HEK293 (cell line): ENCODE data around the gene FKBP9.
"Not testable (repeated sequence)": the region's sequence is repeated elsewhere in the genome, so short reads cannot be mapped to it uniquely, and the experiment has no call there.

ENCODE experiments used
- CTCF ChIA-PET: fragments of 350-600 bp; formaldehyde crosslinking; extraction: SDS; loops from one replicate; lab custom pipeline; 2021; ENCODE audit warnings: antibody characterized with exemption; lab: Yijun Ruan, JAX
- POLR2A ChIA-PET: fragments of 300-600 bp; formaldehyde crosslinking; extraction: SDS; loops from one replicate; lab custom pipeline; 2020; ENCODE audit warnings: antibody characterized with exemption, inconsistent platforms; lab: Yijun Ruan, JAX
- H3K27ac ChIP-seq: fragments of 200-500 bp; sonication (Bioruptor generic); 2 replicates; pipeline ENCODE4 v1.5.1; 2014; ENCODE audit warnings: low read depth, low read length, control low read depth, inconsistent platforms; ENCODE audit errors: extremely low read depth
- H3K36me3 ChIP-seq, 2 experiments: fragments of 200-500 bp in 1 of 2; sonication (Bioruptor generic) in 1 of 2; 1 replicate in 1 of 2; 2 replicates in 1 of 2; pipeline ENCODE4 v1.5.1; 2014 to 2017; ENCODE audit warnings: inconsistent platforms in 2 of 2, low read length in 2 of 2; ENCODE audit not compliant: control insufficient read depth in 2 of 2, insufficient read depth in 1 of 2
- H3K4me1 ChIP-seq: fragments of 200-500 bp; sonication (Bioruptor generic); 2 replicates; pipeline ENCODE4 v1.5.1; 2014; ENCODE audit warnings: mild to moderate bottlenecking, low read length, inconsistent platforms; ENCODE audit not compliant: control insufficient read depth, insufficient read depth
- H3K4me3 ChIP-seq: 2 replicates; pipeline ENCODE4 v1.5.1; 2011; ENCODE audit warnings: low read depth, mild to moderate bottlenecking, control low read depth, low read length, moderate library complexity
- H3K9me3 ChIP-seq: fragments of 200-500 bp; sonication (Bioruptor generic); 2 replicates; pipeline ENCODE4 v1.5.1; 2014; ENCODE audit warnings: low read depth, low read length, inconsistent platforms; ENCODE audit not compliant: control insufficient read depth, insufficient read depth
- EGR2 ChIP-seq: fragments of 450-650 bp; formaldehyde crosslinking; IDR thresholded peaks from 2 replicates; pipeline ENCODE4 v1.5.1; 2016; ENCODE audit warnings: low read depth, missing biosample characterization, missing genetic modification characterization
- GLIS1 ChIP-seq: fragments of 450-650 bp; formaldehyde crosslinking; IDR thresholded peaks from 2 replicates; pipeline ENCODE4 v1.5.1; 2016; ENCODE audit warnings: missing biosample characterization, missing genetic modification characterization
- KLF16 ChIP-seq: fragments of 450-650 bp; formaldehyde crosslinking; IDR thresholded peaks from 2 replicates; pipeline ENCODE4 v1.5.1; 2017; ENCODE audit warnings: missing biosample characterization, missing genetic modification characterization
- KLF17 ChIP-seq: fragments of 450-650 bp; formaldehyde crosslinking; IDR thresholded peaks from 2 replicates; pipeline ENCODE4 v1.5.1; 2016; ENCODE audit warnings: missing biosample characterization, missing genetic modification characterization
- OSR2 ChIP-seq: fragments of 450-650 bp; formaldehyde crosslinking; IDR thresholded peaks from 2 replicates; pipeline ENCODE4 v1.5.1; 2016; ENCODE audit warnings: missing biosample characterization, missing genetic modification characterization
- PRDM10 ChIP-seq: fragments of 450-650 bp; formaldehyde crosslinking; IDR thresholded peaks from 2 replicates; pipeline ENCODE4 v1.5.1; 2016; ENCODE audit warnings: missing biosample characterization, missing genetic modification characterization
- SETDB1 ChIP-seq: IDR thresholded peaks from one replicate; pipeline ENCODE4 v1.6.1; 2017; ENCODE audit warnings: mild to moderate bottlenecking, low read length, moderate library complexity, mixed read lengths; ENCODE audit not compliant: insufficient read length
- SP7 ChIP-seq: fragments of 450-650 bp; formaldehyde crosslinking; IDR thresholded peaks from 2 replicates; pipeline ENCODE4 v1.5.1; 2016; ENCODE audit warnings: missing biosample characterization, missing genetic modification characterization
- ZBTB1 ChIP-seq: fragments of 450-650 bp; formaldehyde crosslinking; IDR thresholded peaks from 2 replicates; pipeline ENCODE4 v1.5.1; 2016; ENCODE audit warnings: missing biosample characterization, missing genetic modification characterization
- ZBTB17 ChIP-seq: fragments of 450-650 bp; formaldehyde crosslinking; IDR thresholded peaks from 2 replicates; pipeline ENCODE4 v1.5.1; 2016; ENCODE audit warnings: missing biosample characterization, missing genetic modification characterization
- ZBTB48 ChIP-seq: fragments of 450-650 bp; formaldehyde crosslinking; IDR thresholded peaks from 2 replicates; pipeline ENCODE4 v1.5.1; 2016; ENCODE audit warnings: missing biosample characterization, missing genetic modification characterization
- ZNF10 ChIP-seq: fragments of 450-650 bp; formaldehyde crosslinking; IDR thresholded peaks from 2 replicates; pipeline ENCODE4 v1.5.1; 2017; ENCODE audit warnings: missing biosample characterization, missing genetic modification characterization
- ZNF114 ChIP-seq: fragments of 450-650 bp; formaldehyde crosslinking; IDR thresholded peaks from 2 replicates; pipeline ENCODE4 v1.5.0; 2017; ENCODE audit warnings: missing biosample characterization, missing genetic modification characterization
- ZNF184 ChIP-seq: fragments of 450-650 bp; IDR thresholded peaks from 2 replicates; pipeline ENCODE4 v1.5.1; 2018; ENCODE audit warnings: missing biosample characterization, mild to moderate bottlenecking, missing genetic modification characterization
- ZNF335 ChIP-seq: fragments of 450-650 bp; formaldehyde crosslinking; conservative IDR thresholded peaks from 2 replicates; pipeline ENCODE4 v1.5.1; 2016; ENCODE audit warnings: missing biosample characterization, missing genetic modification characterization
- ZNF391 ChIP-seq: fragments of 450-650 bp; formaldehyde crosslinking; IDR thresholded peaks from 2 replicates; pipeline ENCODE4 v1.5.1; 2016; ENCODE audit warnings: low read depth, missing biosample characterization, missing genetic modification characterization, borderline replicate concordance
- ZNF544 ChIP-seq: fragments of 450-650 bp; formaldehyde crosslinking; IDR thresholded peaks from 2 replicates; pipeline ENCODE4 v1.5.0; 2017; ENCODE audit warnings: missing biosample characterization, missing genetic modification characterization
- ZNF558 ChIP-seq: fragments of 450-650 bp; formaldehyde crosslinking; IDR thresholded peaks from 2 replicates; pipeline ENCODE4 v1.5.1; 2016; ENCODE audit warnings: missing biosample characterization, missing genetic modification characterization

FKBP9 gene

GRCh38 chr7:32958046-32959025 lies 1.1 kb downstream of the FKBP9 start (continued):
- TF ChIP-seq GLIS1 (tag by site-specific recombination), result peak; percentile 38; the same call in 1 of the 2 replicates
- TF ChIP-seq ZNF391 (tag by site-specific recombination), result no peak
- no peak for TF ChIP-seq KLF16 (tag by site-specific recombination)
- peak; percentile 16; the same call in 1 of the 2 replicates for TF ChIP-seq ZBTB48 (tag by site-specific recombination)
- peak; percentile 19; the same call in 1 of the 2 replicates for TF ChIP-seq ZBTB17 (tag by site-specific recombination)
- TF ChIP-seq ZNF558, result no peak
- TF ChIP-seq EGR2 (tag by site-specific recombination), result no peak
- TF ChIP-seq ZNF335 (tag by site-specific recombination), result peak; percentile 88
- peak; percentile 61; the same call in 1 of the 2 replicates for TF ChIP-seq PRDM10 (tag by site-specific recombination)
- TF ChIP-seq ZNF544, result no peak
- TF ChIP-seq ZNF184 (tag by site-specific recombination), result no peak
- no peak for TF ChIP-seq ZBTB1 (tag by site-specific recombination)
- TF ChIP-seq KLF17 (tag by site-specific recombination), result 0 out of 2 replicates have a peak, but pooled peaks have one; percentile 28
- no peak for TF ChIP-seq ZNF114 (tag by site-specific recombination)
- TF ChIP-seq SETDB1, result no peak

GRCh38 chr7:32963880-32964301 lies 6.7 kb downstream of the FKBP9 start:
- not testable (repeated sequence) for H3K27ac ChIP-seq, H3K4me1 ChIP-seq, H3K36me3 ChIP-seq, H3K9me3 ChIP-seq, H3K4me3 ChIP-seq
- TF ChIP-seq OSR2 (tag by site-specific recombination) (peak; percentile 85), PRDM10 (tag by site-specific recombination) (0 out of 2 replicates have a peak, but pooled peaks have one; percentile 8), GLIS1 (tag by site-specific recombination) (peak; percentile 57; the same call in 1 of the 2 replicates), SP7 (tag by site-specific recombination) (0 out of 2 replicates have a peak, but pooled peaks have one; percentile 25), ZNF10 (tag by site-specific recombination) (peak; percentile 52)
- ChIA-PET POLR2A (interaction anchor here (0.6 kb wide), 1 partner anchor 52 kb away, joined by 5 read pairs; no protein-coding TSS in a partner anchor), CTCF (interaction anchor here (0.6 to 1.0 kb wide), 3 partner anchors 48 to 117 kb away, joined by 3 read pairs; no protein-coding TSS in a partner anchor)
